GM19397 (cell line): ENCODE data around the gene TBC1D2.

Experiments
- ATAC-seq: cut with Tn5 transposase; IDR thresholded peaks from one replicate; pipeline ENCODE4 v1.9.1; 2021; ENCODE audit warnings: mild to moderate bottlenecking, moderate library complexity; ENCODE audit not compliant: unreplicated experiment

TBC1D2 gene

GRCh38 chr9:98172604-98173003, 82.8 kb downstream of the TBC1D2 start:
- ATAC-seq = no peak

GRCh38 chr9:98171176-98171925, 84.1 kb downstream of the TBC1D2 start:
- no peak for ATAC-seq

- ATAC-seq = peak; percentile 76
Observed at GRCh38 chr9:98168941-98169488, 86.4 kb downstream of the TBC1D2 start.

GRCh38 chr9:98168153-98168780, 87.2 kb downstream of the TBC1D2 start:
- ATAC-seq = no peak

GRCh38 chr9:98164912-98165311, 90.5 kb downstream of the TBC1D2 start:
- ATAC-seq = no peak

- no peak for ATAC-seq
Observed at GRCh38 chr9:98162613-98163012, 92.8 kb downstream of the TBC1D2 start.

- no peak for ATAC-seq
Observed at GRCh38 chr9:98161851-98162250, 93.6 kb downstream of the TBC1D2 start.

GRCh38 chr9:98159790-98160189, 95.7 kb downstream of the TBC1D2 start:
- no peak for ATAC-seq

GRCh38 chr9:98159301-98159700, 96.1 kb downstream of the TBC1D2 start:
- no peak for ATAC-seq

GRCh38 chr9:98158071-98158831, 97.2 kb downstream of the TBC1D2 start:
- no peak for ATAC-seq

GRCh38 chr9:98157372-98157771, 98.1 kb downstream of the TBC1D2 start:
- no peak for ATAC-seq

GRCh38 chr9:98154678-98155077, 100.8 kb downstream of the TBC1D2 start:
- no peak for ATAC-seq

- no peak for ATAC-seq
Observed at GRCh38 chr9:98152526-98152925, 102.9 kb downstream of the TBC1D2 start.

GRCh38 chr9:98150721-98151120, 104.7 kb downstream of the TBC1D2 start:
- no peak for ATAC-seq

- no peak for ATAC-seq
Observed at GRCh38 chr9:98150164-98150563, 105.3 kb downstream of the TBC1D2 start.

- no peak for ATAC-seq
Observed at GRCh38 chr9:98149422-98149821, 106.0 kb downstream of the TBC1D2 start.
